Subcutaneous adipose tissue (tissue), 4 donors: ENCODE measurements around the gene OBP2B. TPM values are rescaled to one million over a fixed set of nuclear protein-coding genes. Genes with fewer than 3 reads are reported as not detected.

ENCODE experiments used
- total RNA-seq, 4 donors: library from RNA; depleted of rRNA; stranded (reverse); fragments of >200 nt; gene quantifications; one replicate each; pipeline ENCODE4 v1.1.0, GENCODE V29; 2016
- TF ChIP-seq, protein P1 (sequence below): fragments of 450-650 bp; IDR thresholded peaks from one replicate; pipeline ENCODE4 v1.5.1; 2016; ENCODE audit warnings: low read depth, mild to moderate bottlenecking, control low read depth, antibody characterized with exemption, moderate library complexity

The OBP2B gene
- total RNA-seq, 4 donors from 2014 or later: not detected

DNA sequence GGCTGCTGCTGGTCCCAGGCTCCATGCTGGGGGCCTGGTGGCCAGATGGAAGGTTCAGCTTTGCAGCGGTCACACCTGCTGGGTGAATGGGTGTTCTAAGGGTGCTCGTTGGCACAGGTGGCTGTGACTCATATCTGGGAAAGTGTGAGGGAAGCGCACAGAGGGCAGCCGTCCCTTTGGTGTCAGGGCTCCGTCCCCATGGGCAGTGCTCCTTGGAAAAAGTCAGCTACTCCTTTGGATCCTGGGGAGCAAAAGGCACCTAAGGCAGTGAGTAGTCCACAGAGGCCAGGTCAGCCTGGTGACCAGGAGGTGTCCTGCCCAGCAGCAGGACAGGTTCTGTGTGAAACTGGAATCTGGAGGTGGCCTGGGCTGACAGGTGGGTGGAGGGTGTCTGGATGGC, 26.9 kb downstream of the OBP2B start:
- TF ChIP-seq, protein P1, sequence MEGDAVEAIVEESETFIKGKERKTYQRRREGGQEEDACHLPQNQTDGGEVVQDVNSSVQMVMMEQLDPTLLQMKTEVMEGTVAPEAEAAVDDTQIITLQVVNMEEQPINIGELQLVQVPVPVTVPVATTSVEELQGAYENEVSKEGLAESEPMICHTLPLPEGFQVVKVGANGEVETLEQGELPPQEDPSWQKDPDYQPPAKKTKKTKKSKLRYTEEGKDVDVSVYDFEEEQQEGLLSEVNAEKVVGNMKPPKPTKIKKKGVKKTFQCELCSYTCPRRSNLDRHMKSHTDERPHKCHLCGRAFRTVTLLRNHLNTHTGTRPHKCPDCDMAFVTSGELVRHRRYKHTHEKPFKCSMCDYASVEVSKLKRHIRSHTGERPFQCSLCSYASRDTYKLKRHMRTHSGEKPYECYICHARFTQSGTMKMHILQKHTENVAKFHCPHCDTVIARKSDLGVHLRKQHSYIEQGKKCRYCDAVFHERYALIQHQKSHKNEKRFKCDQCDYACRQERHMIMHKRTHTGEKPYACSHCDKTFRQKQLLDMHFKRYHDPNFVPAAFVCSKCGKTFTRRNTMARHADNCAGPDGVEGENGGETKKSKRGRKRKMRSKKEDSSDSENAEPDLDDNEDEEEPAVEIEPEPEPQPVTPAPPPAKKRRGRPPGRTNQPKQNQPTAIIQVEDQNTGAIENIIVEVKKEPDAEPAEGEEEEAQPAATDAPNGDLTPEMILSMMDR: no peak

- TF ChIP-seq, protein P1: no peak
These were observed 27.5 kb downstream of the OBP2B start for GRCh38 chr9:133181561-133181960.

DNA sequence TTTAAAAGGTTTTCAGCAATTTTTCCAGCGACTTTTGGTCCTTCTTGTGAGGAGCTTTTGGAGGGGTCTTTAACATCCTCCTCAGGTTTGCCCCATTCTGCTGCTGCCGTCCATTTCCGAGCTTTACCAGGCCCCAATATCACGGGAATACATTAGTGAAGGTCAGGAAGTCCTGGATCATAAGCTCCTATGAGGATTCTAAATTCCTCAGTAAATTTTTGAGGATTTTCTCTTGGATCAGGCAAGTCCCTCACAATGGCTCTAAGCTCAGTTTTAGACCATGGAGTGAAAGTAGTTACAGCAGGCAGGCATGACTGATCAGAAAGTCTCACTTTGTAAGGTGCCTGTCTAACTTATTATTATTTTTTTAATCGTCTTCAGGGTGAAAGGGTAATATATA, 28.1 kb downstream of the OBP2B start:
- TF ChIP-seq, protein P1: no peak

- TF ChIP-seq, protein P1: no peak
These were observed 36.0 kb downstream of the OBP2B start for GRCh38 chr9:133173056-133173455.

DNA sequence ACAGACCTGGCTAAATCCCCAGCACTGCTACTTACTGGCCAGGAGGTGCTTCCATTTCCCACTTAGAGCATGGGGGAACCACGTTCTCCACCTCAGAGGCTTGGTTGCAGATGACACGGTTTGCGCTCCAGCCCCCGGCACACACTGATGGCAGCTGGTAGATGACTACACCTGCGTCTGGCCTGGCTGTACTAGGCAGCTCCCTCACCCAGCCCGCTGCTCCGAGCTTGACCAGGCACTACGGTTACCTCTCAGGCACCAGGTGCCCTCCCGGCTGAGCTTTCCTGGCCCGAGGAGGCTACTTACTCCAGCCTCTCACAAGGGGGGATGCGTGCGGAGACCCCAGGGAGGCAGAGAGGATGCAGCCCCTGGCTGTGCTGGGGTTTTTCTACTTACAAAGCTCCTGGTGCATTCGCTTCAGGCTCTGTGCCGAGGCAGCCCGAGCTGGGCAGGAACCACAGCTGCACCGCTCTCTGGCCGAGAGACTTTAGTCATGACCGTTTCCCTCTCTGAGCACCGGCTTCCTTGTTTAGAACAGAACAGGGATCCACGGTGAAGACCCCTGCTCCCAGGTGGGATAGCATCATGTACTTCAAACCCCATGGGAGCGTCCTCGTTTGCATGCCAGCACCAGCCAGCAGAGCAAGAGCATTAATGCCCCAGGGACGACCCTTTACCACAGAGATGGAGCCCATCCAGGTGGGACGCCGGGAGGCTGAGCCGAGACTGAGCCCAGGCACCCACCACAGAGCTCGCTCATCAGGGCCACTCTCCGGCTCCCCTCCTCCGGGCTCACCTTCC, 37.7 kb downstream of the OBP2B start:
- TF ChIP-seq, protein P1: no peak

- TF ChIP-seq, protein P1: no peak
These were observed 38.3 kb downstream of the OBP2B start for GRCh38 chr9:133170716-133171115.

- TF ChIP-seq, protein P1: no peak
These were observed 39.9 kb downstream of the OBP2B start for GRCh38 chr9:133169102-133169501.
